Lower leg skin (tissue), 4 donors: ENCODE measurements around the gene GNAS. TPM values are rescaled to one million over a fixed set of nuclear protein-coding genes. Genes with fewer than 3 reads are reported as not detected.

ENCODE experiments used
- DNase-seq, 2 donors: peaks; one replicate each; pipeline ENCODE4 v3.0.0-alpha.2; 2019; ENCODE audit warnings: low spot score in 2 of 2
- H3K4me3 ChIP-seq: fragments of 200-600 bp; sonication (generic); 2 replicates; pipeline ENCODE4 v1.5.1; 2017; ENCODE audit warnings: mild to moderate bottlenecking, low read depth; ENCODE audit not compliant: poor library complexity, severe bottlenecking
- CTCF ChIP-seq, 3 donors: fragments of 450-650 bp; IDR thresholded peaks; one replicate each; pipeline ENCODE4 v1.5.1; 2016; ENCODE audit warnings: antibody characterized with exemption in 3 of 3, mild to moderate bottlenecking in 3 of 3, moderate library complexity in 2 of 3
- POLR2A ChIP-seq, 2 donors: fragments of 450-650 bp; IDR thresholded peaks; one replicate each; pipeline ENCODE4 v1.6.1; 2016 to 2017; ENCODE audit warnings: antibody characterized with exemption in 2 of 2, mild to moderate bottlenecking in 1 of 2, moderate library complexity in 1 of 2
- WGBS, 2 donors: methylation state at CpG; one replicate each; pipeline ENCODE4 v1.1.5; 2018; 5-methylcytosine and 5-hydroxymethylcytosine counted together
- intact Hi-C: fragments of 100-400 bp; cut with DNase I; formaldehyde crosslinking; loops from one replicate; pipeline ENCODE4 v1.15.0; 2023; ENCODE audit warnings: low total_unique reads
- total RNA-seq, 4 donors: library from RNA; depleted of rRNA; stranded (reverse); fragments of >200 nt; gene quantifications; one replicate each; pipeline ENCODE4 v1.1.0, GENCODE V29; 2016

The GNAS gene
- total RNA-seq, 4 donors from 2014 or later = 335 to 473 (median 391) TPM

GRCh38 chr20:58880994-58881752, 28.7 kb downstream of the GNAS start:
- intact Hi-C loops = no loop called here
- TF ChIP-seq POLR2A (IDR thresholded peaks at IDR 0.05) (no peak), CTCF (IDR thresholded peaks at IDR 0.05) (no peak)
- WGBS, 2 donors = 85 to 93% methylated on average over 9 of the region's 9 CpGs
- DNase-seq = peak in 1 of 2 donors; percentile 45
- no peak overlapping the region for H3K4me3 ChIP-seq

- WGBS, 2 donors = 64 to 74% methylated on average over 5 of the region's 5 CpGs
- intact Hi-C loops = no loop called here
- no peak overlapping the region for H3K4me3 ChIP-seq
- no peak for TF ChIP-seq POLR2A (IDR thresholded peaks at IDR 0.05)
- DNase-seq = no peak
Observed at GRCh38 chr20:58882704-58883089, 30.2 kb downstream of the GNAS start.

- TF ChIP-seq POLR2A (IDR thresholded peaks at IDR 0.05) (no peak), CTCF (IDR thresholded peaks at IDR 0.05) (no peak)
- intact Hi-C loops = no loop called here
- 66 to 72% methylated on average over 9 of the region's 9 CpGs for WGBS, 2 donors
- DNase-seq = peak in 1 of 2 donors; percentile 42
- H3K4me3 ChIP-seq = no peak overlapping the region
Observed at GRCh38 chr20:58883241-58883691, 30.8 kb downstream of the GNAS start.

- intact Hi-C loops = no loop called here
- peak in 1 of 2 donors; percentile 81 for DNase-seq
- no peak overlapping the region for H3K4me3 ChIP-seq
- 80 to 84% methylated on average over 3 of the region's 3 CpGs for WGBS, 2 donors
- TF ChIP-seq CTCF (IDR thresholded peaks at IDR 0.05) (no peak), POLR2A (IDR thresholded peaks at IDR 0.05) (no peak)
Observed at GRCh38 chr20:58884966-58885365, 32.5 kb downstream of the GNAS start.

GRCh38 chr20:58886546-58886945, 34.0 kb downstream of the GNAS start:
- TF ChIP-seq CTCF (IDR thresholded peaks at IDR 0.05) (no peak), POLR2A (IDR thresholded peaks at IDR 0.05) (no peak)
- H3K4me3 ChIP-seq = no peak overlapping the region
- DNase-seq = no peak
- intact Hi-C loops = no loop called here

- WGBS, 2 donors = 41 to 52% methylated on average over 12 of the region's 12 CpGs
- peak overlapping the region; percentile 62 for H3K4me3 ChIP-seq
- no peak for DNase-seq
- intact Hi-C loops = no loop called here
- TF ChIP-seq CTCF (IDR thresholded peaks at IDR 0.05) = no peak
- no peak for TF ChIP-seq POLR2A (IDR thresholded peaks at IDR 0.05)
Observed at GRCh38 chr20:58888103-58888502, 35.6 kb downstream of the GNAS start.
